ENCODE measurements around the gene PLCH1.

The PLCH1 gene

GRCh38 chr3:155372281-155372680 lies 372.6 kb downstream of the PLCH1 start:
- no peak for DNase-seq (ENCODE audit: extremely low read depth, low read depth)

DNA sequence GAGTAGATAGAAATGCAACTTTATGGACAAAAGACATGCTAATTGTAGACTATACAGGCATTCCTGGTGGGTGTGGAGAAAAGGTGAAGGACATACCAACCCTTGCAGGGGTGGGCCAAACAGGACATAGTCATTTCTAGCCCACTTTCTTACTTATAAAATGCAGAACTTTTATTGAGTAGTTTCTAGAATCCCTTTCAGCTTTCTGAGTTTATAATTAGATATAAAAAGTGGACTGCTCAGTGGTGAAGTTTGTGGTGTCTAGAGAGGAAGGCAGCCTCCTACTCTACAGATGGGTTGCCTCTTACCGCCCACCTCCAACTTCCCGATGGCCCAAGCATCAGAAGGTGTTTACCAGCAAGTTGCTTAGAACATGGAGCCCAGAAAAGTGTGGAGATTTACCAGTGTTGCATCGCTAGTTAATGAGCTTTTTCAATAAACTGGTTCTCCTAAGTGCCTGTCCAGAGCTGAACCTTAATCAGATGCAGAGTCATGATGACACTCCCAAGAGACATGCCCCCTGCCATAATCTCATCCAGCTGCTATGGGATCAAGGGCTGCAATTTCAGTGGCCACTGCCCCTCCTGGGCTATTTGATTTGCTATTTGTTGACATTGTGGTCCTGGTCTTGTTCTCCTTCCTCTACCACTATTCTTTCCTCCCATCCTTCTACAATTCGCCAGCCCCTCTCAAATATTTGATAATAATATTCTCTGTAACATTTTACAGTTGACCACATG lies 373.9 kb downstream of the PLCH1 start:
- TF ChIP-seq CTCF (IDR thresholded peaks at IDR 0.05; ENCODE audit: low read depth, low read length, missing control alignments), result no peak
- DNase-seq (ENCODE audit: extremely low read depth, low read depth), result no peak
- H3K4me3 ChIP-seq (replicated peaks; ENCODE audit: low read depth, low read length), result no peak overlapping the region

More at GRCh38 chr3:155372281-155372680, 372.6 kb downstream of the PLCH1 start:
- H3K4me3 ChIP-seq (replicated peaks; ENCODE audit: low read depth, low read length), result no peak overlapping the region
- no peak for TF ChIP-seq CTCF (IDR thresholded peaks at IDR 0.05; ENCODE audit: low read depth, low read length, missing control alignments)

DNA sequence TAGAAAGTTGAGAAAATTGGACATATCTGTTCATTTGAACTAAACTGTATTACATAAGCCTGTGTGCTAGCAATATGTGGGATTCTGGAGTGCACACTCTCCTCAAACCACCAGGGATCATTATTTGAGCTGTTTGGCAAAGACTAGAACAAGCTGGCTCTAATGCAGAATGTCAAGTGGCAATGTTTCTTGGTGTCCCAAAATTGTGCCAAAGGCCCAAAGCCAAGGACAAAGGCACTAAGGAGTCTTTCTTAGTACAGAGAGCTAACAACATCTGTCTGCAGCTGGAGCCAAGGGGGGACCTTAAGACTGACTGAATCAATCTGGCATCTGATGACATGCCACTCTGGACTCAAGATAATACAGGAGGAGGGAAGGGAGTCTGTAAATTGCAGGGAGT lies 374.7 kb downstream of the PLCH1 start:
- no peak for TF ChIP-seq CTCF (IDR thresholded peaks at IDR 0.05; ENCODE audit: low read depth, low read length, missing control alignments)
- no peak for DNase-seq (ENCODE audit: extremely low read depth, low read depth)

DNA sequence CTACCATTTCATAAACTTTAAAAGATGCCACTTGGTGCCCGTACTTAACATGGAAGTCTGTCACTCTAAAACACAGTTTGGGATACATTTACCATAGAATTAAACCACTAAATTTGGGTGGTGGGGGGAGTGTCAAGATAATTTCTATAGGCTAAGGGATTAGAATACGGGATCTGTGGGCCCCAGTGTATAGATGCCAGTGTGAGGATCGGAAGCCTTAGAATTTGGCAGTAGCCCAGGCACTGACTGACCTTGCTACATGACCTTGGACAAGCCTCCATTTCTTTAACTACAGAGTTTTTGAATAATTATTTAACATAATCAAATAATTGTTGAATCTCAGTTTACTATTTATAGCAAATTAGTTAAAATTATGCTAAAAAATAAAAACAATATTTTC lies 375.1 kb downstream of the PLCH1 start:
- no peak for DNase-seq (ENCODE audit: extremely low read depth, low read depth)
- no peak overlapping the region for H3K4me3 ChIP-seq (replicated peaks; ENCODE audit: low read depth, low read length)
- TF ChIP-seq CTCF (IDR thresholded peaks at IDR 0.05; ENCODE audit: low read depth, low read length, missing control alignments), result no peak

More for the DNA sequence above, 374.7 kb downstream of the PLCH1 start:
- H3K4me3 ChIP-seq (replicated peaks; ENCODE audit: low read depth, low read length), result no peak overlapping the region

GRCh38 chr3:155369244-155369643 lies 375.6 kb downstream of the PLCH1 start:
- no peak for TF ChIP-seq CTCF (IDR thresholded peaks at IDR 0.05; ENCODE audit: low read depth, low read length, missing control alignments)
- DNase-seq (ENCODE audit: extremely low read depth, low read depth), result no peak
- no peak overlapping the region for H3K4me3 ChIP-seq (replicated peaks; ENCODE audit: low read depth, low read length)

- no peak overlapping the region for H3K4me3 ChIP-seq (replicated peaks; ENCODE audit: low read depth, low read length)
- TF ChIP-seq CTCF (IDR thresholded peaks at IDR 0.05; ENCODE audit: low read depth, low read length, missing control alignments), result no peak
- no peak for DNase-seq (ENCODE audit: extremely low read depth, low read depth)
These were observed 376.1 kb downstream of the PLCH1 start for GRCh38 chr3:155368786-155369185.

- TF ChIP-seq CTCF (IDR thresholded peaks at IDR 0.05; ENCODE audit: low read depth, low read length, missing control alignments), result no peak
- no peak overlapping the region for H3K4me3 ChIP-seq (replicated peaks; ENCODE audit: low read depth, low read length)
- DNase-seq (ENCODE audit: extremely low read depth, low read depth), result no peak
These were observed 377.4 kb downstream of the PLCH1 start for GRCh38 chr3:155367506-155367905.

Measured in HFF-Myc (cell line).